ENCODE results near the gene MIEF2. TPM values are rescaled to one million over a fixed set of nuclear protein-coding genes. Genes with fewer than 3 reads are reported as not detected.
A peak's percentile ranks its signal among the peaks of the same experiment; 100 is the strongest.

Gene MIEF2
- polyA plus RNA-seq, 1 of the 3 experiments (the other 2 are of a cell fraction) = 12.7 TPM

- Histone ChIP-seq H3K36me3 (replicated peaks in 1 of 2; ENCODE audit: control insufficient read depth in 1 of 2, insufficient read depth in 2 of 2, low read length in 1 of 2) (no peaks in the 10 kb centered on the region), H3K9me2 (no peaks in the 10 kb centered on the region), H3F3A (replicated peaks; ENCODE audit: insufficient read depth) (no peaks in the 10 kb centered on the region), H3K4me2 (peak overlapping the region; percentile 57), H3K4me1 (ENCODE audit: control insufficient read depth in 1 of 2, insufficient read depth in 2 of 2, low read depth in 1 of 2, low read length in 1 of 2) (peaks cover 9 to 18% of the 10 kb centered on the region in 2 experiments; a peak in 2 of 4 replicates), H3K9ac (peak overlapping the region; percentile 26; the same call in 1 of the 2 replicates), H3K4me3 (ENCODE audit: low read depth in 2 of 2, low read length in 1 of 2) (peak overlapping the region; percentile 43 to 61; a peak in 3 of 4 replicates), H3K27me3 (ENCODE audit: insufficient read depth) (no peaks in the 10 kb centered on the region), H3K9me3 (no peaks in the 10 kb centered on the region), H4K20me1 (ENCODE audit: insufficient read depth) (0 out of 2 replicates have a peak, but pooled peaks cover 13% of the 10 kb centered on the region), H2AFZ (ENCODE audit: low read depth) (peak overlapping the region; percentile 90), H3K79me2 (ENCODE audit: insufficient read depth) (peaks cover 36% of the 10 kb centered on the region), H3K27ac (ENCODE audit: low read depth in 2 of 2, low read length in 1 of 2) (no peak overlapping the region)
- ChIA-PET CTCF (interaction anchor here (0.5 to 3.3 kb wide), 4 partner anchors 8 to 1737 kb away, joined by 3 to 13 read pairs (median 4); no protein-coding TSS in a partner anchor), POLR2A (no interaction called here)
- no peak for TF ChIP-seq TAF1 (IDR thresholded peaks at IDR 0.05; ENCODE audit: borderline replicate concordance, low read depth, low read length)
- TF ChIP-seq MXI1 (IDR thresholded peaks at IDR 0.05; ENCODE audit: low read depth, low read length) = no peak
- TF ChIP-seq MAX (IDR thresholded peaks at IDR 0.05; ENCODE audit: low read depth) = no peak
- no peak for TF ChIP-seq SIN3A (IDR thresholded peaks at IDR 0.05; ENCODE audit: borderline replicate concordance, low read depth, low read length)
- TF ChIP-seq POLR2AphosphoS5 (IDR thresholded peaks at IDR 0.05; ENCODE audit: low read depth, low read length) = no peak
- TF ChIP-seq GABPA (IDR thresholded peaks at IDR 0.05; ENCODE audit: low read depth) = no peak
- no peak for TF ChIP-seq RFX5 (IDR thresholded peaks at IDR 0.05; ENCODE audit: low read length)
- TF ChIP-seq TEAD4 (IDR thresholded peaks at IDR 0.05; ENCODE audit: borderline replicate concordance, insufficient read depth) = no peak
- no peak for TF ChIP-seq FOXM1 (IDR thresholded peaks at IDR 0.05; ENCODE audit: low read depth)
- TF ChIP-seq EZH2phosphoT487 (IDR thresholded peaks at IDR 0.05; ENCODE audit: borderline replicate concordance, low read depth) = no peak
- TF ChIP-seq FOSL2 (IDR thresholded peaks at IDR 0.05; ENCODE audit: borderline replicate concordance, low read depth) = no peak
- TF ChIP-seq MEF2A (IDR thresholded peaks at IDR 0.05; ENCODE audit: borderline replicate concordance, low read depth) = no peak
- TF ChIP-seq GATA2 (CRISPR knock-in tag; IDR thresholded peaks at IDR 0.05) = no peak
- no peak for TF ChIP-seq CHD2 (IDR thresholded peaks at IDR 0.05; ENCODE audit: low read length, partially characterized antibody)
- TF ChIP-seq, protein P1, sequence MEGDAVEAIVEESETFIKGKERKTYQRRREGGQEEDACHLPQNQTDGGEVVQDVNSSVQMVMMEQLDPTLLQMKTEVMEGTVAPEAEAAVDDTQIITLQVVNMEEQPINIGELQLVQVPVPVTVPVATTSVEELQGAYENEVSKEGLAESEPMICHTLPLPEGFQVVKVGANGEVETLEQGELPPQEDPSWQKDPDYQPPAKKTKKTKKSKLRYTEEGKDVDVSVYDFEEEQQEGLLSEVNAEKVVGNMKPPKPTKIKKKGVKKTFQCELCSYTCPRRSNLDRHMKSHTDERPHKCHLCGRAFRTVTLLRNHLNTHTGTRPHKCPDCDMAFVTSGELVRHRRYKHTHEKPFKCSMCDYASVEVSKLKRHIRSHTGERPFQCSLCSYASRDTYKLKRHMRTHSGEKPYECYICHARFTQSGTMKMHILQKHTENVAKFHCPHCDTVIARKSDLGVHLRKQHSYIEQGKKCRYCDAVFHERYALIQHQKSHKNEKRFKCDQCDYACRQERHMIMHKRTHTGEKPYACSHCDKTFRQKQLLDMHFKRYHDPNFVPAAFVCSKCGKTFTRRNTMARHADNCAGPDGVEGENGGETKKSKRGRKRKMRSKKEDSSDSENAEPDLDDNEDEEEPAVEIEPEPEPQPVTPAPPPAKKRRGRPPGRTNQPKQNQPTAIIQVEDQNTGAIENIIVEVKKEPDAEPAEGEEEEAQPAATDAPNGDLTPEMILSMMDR (IDR thresholded peaks at IDR 0.05) = no peak
- peak; percentile 41 for DNase-seq
- 75% methylated on average over 23 of the region's 23 CpGs for WGBS (ENCODE audit: low lambda C conversion rate)
Measured at GRCh38 chr17:18224387-18225120, 35.9 kb upstream of the MIEF2 start.

Measured in SK-N-SH (cell line).